ENCODE measurements around the gene TPCN2. TPM values are rescaled to one million over a fixed set of nuclear protein-coding genes. Genes with fewer than 3 reads are reported as not detected.

Gene TPCN2
- total and polyA plus RNA-seq, 2 donors from 2014 or later: 12.9 to 22.4 TPM

- Histone ChIP-seq H3K9me3 (ENCODE audit: control insufficient read depth in 2 of 3, insufficient read depth in 1 of 3, low read length in 3 of 3) (no peaks in the 10 kb centered on the region), H3K27ac (ENCODE audit: low read depth in 2 of 2, low read length in 2 of 2) (peak overlapping the region; percentile 83), H3K4me3 (ENCODE audit: low read length in 3 of 3) (no peak overlapping the region), H3K9ac (ENCODE audit: low read length in 3 of 3) (peak overlapping the region in 1 of 3 donors; percentile 26), H3K27me3 (ENCODE audit: control insufficient read depth, insufficient read depth, low read length) (no peaks in the 10 kb centered on the region), H3K4me1 (ENCODE audit: control insufficient read depth in 2 of 3, insufficient read depth in 2 of 3, low read depth in 1 of 3, low read length in 3 of 3) (peaks cover 0 to 32% (median 20%) of the 10 kb centered on the region in 3 donors), H3K36me3 (ENCODE audit: control insufficient read depth in 2 of 3, insufficient read depth in 3 of 3, low read length in 3 of 3) (no peaks in the 10 kb centered on the region)
- DNase-seq (peak; percentile 59 to 96 (median 76)), FAIRE-seq (no peak)
- no peak for TF ChIP-seq CTCF (IDR thresholded peaks at IDR 0.05; ENCODE audit: borderline replicate concordance, extremely low read depth, insufficient read depth)
- intact Hi-C loops (cut with DNase I): no loop called here
These were observed 39.8 kb upstream of the TPCN2 start for GRCh38 chr11:69008737-69009440.

GRCh38 chr11:69009441-69010211, 39.1 kb upstream of the TPCN2 start:
- Histone ChIP-seq H3K9me3 (ENCODE audit: control insufficient read depth in 2 of 3, insufficient read depth in 1 of 3, low read length in 3 of 3) (no peaks in the 10 kb centered on the region), H3K9ac (ENCODE audit: low read length in 3 of 3) (peak overlapping the region in 1 of 3 donors; percentile 26), H3K4me3 (ENCODE audit: low read length in 3 of 3) (no peak overlapping the region), H3K27me3 (ENCODE audit: control insufficient read depth, insufficient read depth, low read length) (no peaks in the 10 kb centered on the region), H3K4me1 (ENCODE audit: control insufficient read depth in 2 of 3, insufficient read depth in 2 of 3, low read depth in 1 of 3, low read length in 3 of 3) (peaks cover 0 to 34% (median 20%) of the 10 kb centered on the region in 3 donors), H3K27ac (ENCODE audit: low read depth in 2 of 2, low read length in 2 of 2) (peak overlapping the region; percentile 83), H3K36me3 (ENCODE audit: control insufficient read depth in 2 of 3, insufficient read depth in 3 of 3, low read length in 3 of 3) (no peaks in the 10 kb centered on the region)
- DNase-seq: peak in 2 of 5 donors; percentile 40 to 62
- intact Hi-C loops (cut with DNase I): no loop called here
- no peak for FAIRE-seq
- no peak for TF ChIP-seq CTCF (IDR thresholded peaks at IDR 0.05; ENCODE audit: borderline replicate concordance, extremely low read depth, insufficient read depth)

GRCh38 chr11:69010361-69010891, 38.3 kb upstream of the TPCN2 start:
- no peak for TF ChIP-seq CTCF (IDR thresholded peaks at IDR 0.05; ENCODE audit: borderline replicate concordance, extremely low read depth, insufficient read depth)
- H3K9ac ChIP-seq (ENCODE audit: low read length in 3 of 3): peak overlapping the region in 1 of 3 donors; percentile 46
- FAIRE-seq (no peak), DNase-seq (peak in 1 of 5 donors; percentile 70)
- H3K9me3 ChIP-seq (ENCODE audit: control insufficient read depth in 2 of 3, insufficient read depth in 1 of 3, low read length in 3 of 3): no peaks in the 10 kb centered on the region
- peak overlapping the region; percentile 71 to 83 for H3K27ac ChIP-seq (ENCODE audit: low read depth in 2 of 2, low read length in 2 of 2)
- no peaks in the 10 kb centered on the region for H3K36me3 ChIP-seq (ENCODE audit: control insufficient read depth in 2 of 3, insufficient read depth in 3 of 3, low read length in 3 of 3)
- H3K4me1 ChIP-seq (ENCODE audit: control insufficient read depth in 2 of 3, insufficient read depth in 2 of 3, low read depth in 1 of 3, low read length in 3 of 3): peaks cover 0 to 34% (median 20%) of the 10 kb centered on the region in 3 donors
- no peaks in the 10 kb centered on the region for H3K27me3 ChIP-seq (ENCODE audit: control insufficient read depth, insufficient read depth, low read length)
- intact Hi-C loops (cut with DNase I): no loop called here
- peak overlapping the region in 1 of 3 donors; percentile 47 for H3K4me3 ChIP-seq (ENCODE audit: low read length in 3 of 3)
